Measurements from ENCODE around the gene R3HDM1. TPM values are rescaled to one million over a fixed set of nuclear protein-coding genes. Genes with fewer than 3 reads are reported as not detected.
"Not testable (repeated sequence)": the region's sequence is repeated elsewhere in the genome, so short reads cannot be mapped to it uniquely, and the experiment has no call there.

Gene R3HDM1
- total RNA-seq = 63.0 and 75.1 TPM in 2 replicates
- long read RNA-seq, partial matches to known transcripts = 12 of 30 reads
- long read RNA-seq, other reads (novel, unspliced or antisense) = 17 of 30 reads

DNA sequence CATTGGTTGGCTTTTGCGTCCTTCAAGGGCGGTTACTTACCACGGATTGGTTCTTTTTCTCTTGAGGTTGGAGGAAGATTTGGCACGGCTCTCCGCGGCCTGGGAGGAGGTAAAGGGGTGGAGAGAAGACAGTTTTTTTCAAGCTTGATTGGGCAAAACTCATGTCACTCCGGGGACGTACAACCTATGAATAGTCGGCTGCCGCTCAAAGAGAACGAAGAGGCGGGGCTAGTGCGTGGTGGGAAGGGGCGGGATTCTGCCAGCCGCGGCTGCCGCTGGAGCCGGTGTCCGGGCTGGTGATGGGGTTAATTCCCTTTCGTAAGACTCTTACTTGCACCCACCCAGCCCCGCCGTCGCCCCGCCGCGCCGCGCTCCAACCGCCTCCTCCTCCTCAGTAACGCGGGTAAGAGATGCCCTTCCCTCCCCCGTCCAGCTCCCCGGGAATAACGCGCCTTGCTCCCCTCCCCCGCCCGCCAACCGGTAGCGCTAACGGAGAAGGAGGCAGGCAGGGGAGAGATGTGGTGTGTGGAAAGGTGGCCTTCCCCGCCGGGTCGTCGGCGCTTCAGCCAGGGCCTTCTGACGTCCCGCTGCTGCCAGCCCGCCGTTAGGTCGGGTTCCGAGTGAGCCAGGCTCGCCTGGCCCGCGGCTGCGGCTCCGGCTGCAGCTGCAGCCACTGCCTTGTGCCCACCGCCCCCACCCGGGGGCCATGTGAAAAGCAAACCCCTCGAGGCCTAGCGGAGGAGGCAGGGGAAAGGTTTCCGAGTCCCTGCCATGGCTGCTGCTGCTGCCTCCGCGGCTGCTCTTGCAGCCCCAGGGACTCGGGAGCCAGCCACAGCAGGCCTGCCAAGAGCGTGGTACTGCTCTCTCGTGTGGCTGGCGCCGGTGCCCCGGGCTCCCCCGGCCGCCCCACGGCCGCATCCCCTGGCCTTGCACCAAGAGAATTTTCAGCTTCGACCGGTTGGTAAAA lies at the start of gene R3HDM1:
TSS of gene R3HDM1 (plus strand) at position 254 of the 967 bp plus-strand sequence. CDS start 73,362 bp downstream, outside the sequence.
- H3K4me1 Mint-ChIP-seq = peaks cover 21% of the 10 kb centered on the region
- H3K27ac Mint-ChIP-seq (ENCODE audit: unreplicated experiment) = peak within 1 kb of the TSS; percentile 89
- no peak within 1 kb of the TSS for H3K4me3 Mint-ChIP-seq
- no peaks in the 10 kb centered on the region for H3K9me3 Mint-ChIP-seq
- peaks cover 10% of the 10 kb centered on the region for H3K36me3 Mint-ChIP-seq (ENCODE audit: low read depth)
- no peaks in the 10 kb centered on the region for H3K27me3 Mint-ChIP-seq (ENCODE audit: low read depth)
- DNase-seq (ENCODE audit: low read depth, low spot score) = peak; percentile 95
- TF ChIP-seq, protein P1, sequence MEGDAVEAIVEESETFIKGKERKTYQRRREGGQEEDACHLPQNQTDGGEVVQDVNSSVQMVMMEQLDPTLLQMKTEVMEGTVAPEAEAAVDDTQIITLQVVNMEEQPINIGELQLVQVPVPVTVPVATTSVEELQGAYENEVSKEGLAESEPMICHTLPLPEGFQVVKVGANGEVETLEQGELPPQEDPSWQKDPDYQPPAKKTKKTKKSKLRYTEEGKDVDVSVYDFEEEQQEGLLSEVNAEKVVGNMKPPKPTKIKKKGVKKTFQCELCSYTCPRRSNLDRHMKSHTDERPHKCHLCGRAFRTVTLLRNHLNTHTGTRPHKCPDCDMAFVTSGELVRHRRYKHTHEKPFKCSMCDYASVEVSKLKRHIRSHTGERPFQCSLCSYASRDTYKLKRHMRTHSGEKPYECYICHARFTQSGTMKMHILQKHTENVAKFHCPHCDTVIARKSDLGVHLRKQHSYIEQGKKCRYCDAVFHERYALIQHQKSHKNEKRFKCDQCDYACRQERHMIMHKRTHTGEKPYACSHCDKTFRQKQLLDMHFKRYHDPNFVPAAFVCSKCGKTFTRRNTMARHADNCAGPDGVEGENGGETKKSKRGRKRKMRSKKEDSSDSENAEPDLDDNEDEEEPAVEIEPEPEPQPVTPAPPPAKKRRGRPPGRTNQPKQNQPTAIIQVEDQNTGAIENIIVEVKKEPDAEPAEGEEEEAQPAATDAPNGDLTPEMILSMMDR (conservative IDR thresholded peaks at IDR 0.05) = no peak

DNA sequence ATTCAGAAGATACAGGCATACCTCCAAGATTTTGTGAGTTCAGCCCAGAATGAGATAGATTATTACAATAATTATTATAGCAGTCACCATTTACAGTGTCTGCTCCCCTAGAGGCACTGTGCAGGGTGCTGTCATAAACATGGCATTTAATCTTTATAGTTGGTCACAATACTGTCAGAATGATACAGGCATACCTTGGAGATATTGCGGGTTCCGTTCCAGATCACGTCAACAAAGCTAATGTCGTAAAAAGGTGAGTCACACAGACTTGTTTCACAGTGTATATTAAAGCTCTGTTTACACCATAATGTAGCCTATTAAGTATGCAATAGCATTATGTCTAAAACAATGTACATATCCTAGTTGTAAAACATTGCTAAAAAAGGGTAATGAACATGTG lies 45.8 kb upstream of the R3HDM1 start:
- TF ChIP-seq, protein P1 (conservative IDR thresholded peaks at IDR 0.05) = no peak
- Mint-ChIP-seq H3K9me3 (peaks cover 6% of the 10 kb centered on the region), H3K27ac (ENCODE audit: unreplicated experiment) (no peak overlapping the region), H3K4me1 (no peaks in the 10 kb centered on the region), H3K27me3 (ENCODE audit: low read depth) (no peaks in the 10 kb centered on the region), H3K36me3 (ENCODE audit: low read depth) (peaks cover 55% of the 10 kb centered on the region), H3K4me3 (no peak overlapping the region)
- no peak for DNase-seq (ENCODE audit: low read depth, low spot score)

DNA sequence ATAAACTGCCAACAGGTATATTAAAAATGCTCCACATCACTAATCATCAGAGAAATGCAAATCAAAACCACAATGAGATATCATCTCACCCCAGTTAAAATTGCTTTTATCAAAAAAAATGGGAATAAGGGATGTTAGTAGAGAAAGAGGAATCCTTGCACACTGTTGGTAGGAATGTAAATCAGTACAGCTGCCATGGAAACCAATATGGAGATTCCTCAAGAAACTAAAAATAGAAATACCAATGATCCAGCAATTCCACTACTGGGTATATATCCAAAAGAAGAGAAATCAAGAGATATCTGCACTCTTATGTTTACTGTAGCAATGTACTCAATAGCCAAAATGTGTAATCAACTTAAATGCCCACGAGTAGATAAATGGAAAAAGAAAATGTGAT lies 40.9 kb upstream of the R3HDM1 start:
- Mint-ChIP-seq H3K27me3 (ENCODE audit: low read depth) (no peaks in the 10 kb centered on the region), H3K4me1 (no peaks in the 10 kb centered on the region), H3K9me3 (peaks cover 15% of the 10 kb centered on the region), H3K27ac (ENCODE audit: unreplicated experiment) (no peak overlapping the region), H3K36me3 (ENCODE audit: low read depth) (peaks cover 53% of the 10 kb centered on the region), H3K4me3 (no peak overlapping the region)
- no peak for DNase-seq (ENCODE audit: low read depth, low spot score)
- TF ChIP-seq, protein P1 (conservative IDR thresholded peaks at IDR 0.05) = no peak

DNA sequence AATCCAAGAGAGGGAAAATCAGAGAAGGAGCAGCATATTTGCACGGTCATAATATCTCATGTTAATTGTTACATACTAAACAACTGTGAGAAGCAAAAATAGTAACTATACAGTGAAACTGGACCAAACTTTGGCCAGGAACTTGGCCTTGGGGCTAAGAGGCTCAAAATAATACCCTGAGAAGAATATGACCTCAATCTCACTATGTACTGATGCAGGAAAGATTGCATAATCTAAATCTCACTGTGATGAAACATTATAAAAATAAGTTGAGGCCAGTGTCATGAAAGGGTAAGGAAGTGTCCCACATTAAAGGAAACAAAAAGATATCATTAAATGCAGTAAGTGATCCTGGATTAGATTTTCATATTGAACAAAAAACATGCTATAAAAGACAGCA lies 36.8 kb upstream of the R3HDM1 start:
- no peak overlapping the region for H3K4me3 Mint-ChIP-seq
- H3K27ac Mint-ChIP-seq (ENCODE audit: unreplicated experiment) = no peak overlapping the region
- no peaks in the 10 kb centered on the region for H3K27me3 Mint-ChIP-seq (ENCODE audit: low read depth)
- peaks cover 43% of the 10 kb centered on the region for H3K36me3 Mint-ChIP-seq (ENCODE audit: low read depth)
- TF ChIP-seq, protein P1 (conservative IDR thresholded peaks at IDR 0.05) = no peak
- H3K4me1 Mint-ChIP-seq = no peaks in the 10 kb centered on the region
- DNase-seq (ENCODE audit: low read depth, low spot score) = no peak
- H3K9me3 Mint-ChIP-seq = peaks cover 13% of the 10 kb centered on the region

DNA sequence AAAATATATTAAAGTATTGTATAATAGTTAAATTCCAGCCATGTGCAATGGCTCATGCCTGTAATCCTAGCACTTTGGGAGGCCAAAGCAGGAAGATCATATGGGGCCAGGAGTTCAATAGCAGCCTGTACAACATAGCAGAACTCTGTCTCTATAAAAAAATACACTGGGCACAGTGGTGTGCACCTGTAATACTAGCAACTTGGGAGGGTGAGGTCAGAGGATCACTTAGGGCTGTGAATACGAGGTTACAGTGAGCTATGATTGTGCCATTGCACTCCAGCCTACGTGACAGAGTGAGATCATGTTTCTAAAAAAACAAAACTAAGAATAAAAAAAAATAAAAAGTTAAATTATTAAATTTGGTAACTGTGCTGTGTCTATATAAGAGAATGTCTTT lies 36.4 kb upstream of the R3HDM1 start:
- Mint-ChIP-seq H3K9me3 (peaks cover 15% of the 10 kb centered on the region), H3K27ac (ENCODE audit: unreplicated experiment) (no peak overlapping the region), H3K4me3 (no peak overlapping the region), H3K36me3 (ENCODE audit: low read depth) (peaks cover 43% of the 10 kb centered on the region), H3K27me3 (ENCODE audit: low read depth) (no peaks in the 10 kb centered on the region), H3K4me1 (no peaks in the 10 kb centered on the region)
- DNase-seq (ENCODE audit: low read depth, low spot score) = no peak
- TF ChIP-seq, protein P1 (conservative IDR thresholded peaks at IDR 0.05) = no peak

DNA sequence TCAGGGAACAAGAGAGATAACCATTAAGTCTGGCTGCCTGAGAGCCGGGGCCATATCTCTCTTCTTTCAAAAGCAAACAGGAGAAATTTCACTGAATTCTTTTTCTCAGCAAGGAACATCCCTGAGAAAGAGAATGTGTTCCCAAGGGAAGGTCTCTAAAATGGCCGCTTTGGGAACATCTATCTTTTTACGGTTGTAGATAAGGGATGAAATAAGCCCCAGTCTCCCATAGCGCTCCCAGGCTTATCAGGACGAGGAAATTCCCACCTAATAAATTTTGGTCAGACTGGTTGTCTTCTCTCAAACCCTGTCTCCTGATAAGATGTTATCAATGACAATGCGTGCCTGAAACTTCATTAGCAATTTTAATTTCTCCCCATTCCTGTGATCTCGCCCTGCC lies 32.7 kb upstream of the R3HDM1 start:
- peaks cover 57% of the 10 kb centered on the region for H3K36me3 Mint-ChIP-seq (ENCODE audit: low read depth)
- not testable (repeated sequence) for H3K4me3 Mint-ChIP-seq

More for the DNA sequence above, 32.7 kb upstream of the R3HDM1 start:
- H3K9me3 Mint-ChIP-seq = peaks cover 16% of the 10 kb centered on the region
- not testable (repeated sequence) for DNase-seq (ENCODE audit: low read depth, low spot score); H3K27ac Mint-ChIP-seq (ENCODE audit: unreplicated experiment); H3K4me1 Mint-ChIP-seq; H3K27me3 Mint-ChIP-seq (ENCODE audit: low read depth)

Measured in neural crest cell (in vitro differentiated cells).